GM12892 (cell line): ENCODE measurements around the gene SAA4.

Experiments used
- POLR2A ChIP-seq: IDR thresholded peaks from 2 replicates; pipeline ENCODE4 v1.6.1; 2011; ENCODE audit warnings: low read depth, low read length, control low read depth
- POLR2AphosphoS5 ChIP-seq: IDR thresholded peaks from 2 replicates; pipeline ENCODE4 v1.6.1; 2011; ENCODE audit warnings: low read depth, low read length, control low read depth

DNA sequence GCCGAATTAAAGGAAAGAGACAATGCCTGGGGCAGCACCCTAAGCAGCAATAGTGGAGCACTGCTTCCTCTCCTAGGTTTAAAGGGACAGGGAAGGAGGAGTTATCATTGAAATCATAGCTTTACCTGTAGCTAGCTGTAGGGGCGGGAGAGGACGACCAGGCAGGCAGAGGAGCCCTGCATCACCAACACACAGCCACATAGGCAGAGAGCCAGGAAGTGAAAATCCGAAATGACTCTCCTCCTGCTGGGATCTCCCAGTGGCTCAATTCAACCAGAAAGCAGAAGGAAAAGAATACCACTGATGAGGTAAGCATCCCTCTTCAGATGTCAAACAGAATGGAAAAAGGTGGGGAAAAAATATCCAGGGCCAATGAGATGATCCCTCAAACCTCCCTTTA is 43.6 kb downstream of the SAA4 start:
- no peak for TF ChIP-seq POLR2A
- no peak for TF ChIP-seq POLR2AphosphoS5
